EL (cell line): ENCODE measurements around the gene DGKG.

Experiments used
- DNase-seq: peaks from one replicate; pipeline ENCODE4 v3.0.0-alpha.2; 2016

Gene DGKG

DNA sequence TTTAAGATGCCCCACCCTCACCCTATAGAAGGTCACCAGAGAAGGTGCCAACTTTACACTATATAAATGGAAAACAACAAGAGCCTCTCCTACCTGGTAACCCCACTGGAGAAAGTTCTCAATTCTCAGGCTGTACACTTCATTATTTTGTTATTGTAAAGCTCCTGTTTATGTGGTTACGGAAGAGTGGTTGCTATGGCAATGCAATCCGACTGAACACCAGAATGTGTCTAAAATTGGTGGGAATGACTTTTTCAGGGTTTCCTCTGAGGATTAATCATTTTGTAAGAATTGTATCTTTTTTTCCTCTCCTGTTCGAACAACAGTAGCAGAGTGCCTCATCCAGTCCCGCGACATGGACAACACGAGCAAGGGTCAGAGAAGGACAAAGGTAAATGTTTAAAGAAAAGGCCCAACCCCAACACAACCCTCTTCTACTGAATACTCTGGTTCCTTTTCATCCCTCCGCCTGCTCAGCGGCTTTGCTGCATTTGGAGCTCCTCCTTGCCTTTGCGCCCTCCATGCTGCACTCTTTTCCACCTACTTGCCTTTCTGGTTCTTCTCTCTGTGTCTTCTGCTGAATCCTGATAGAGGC lies 45.3 kb downstream of the DGKG start:
- DNase-seq, result no peak

GRCh38 chr3:186315581-186316354 lies 46.3 kb downstream of the DGKG start:
- DNase-seq, result peak; percentile 74

DNA sequence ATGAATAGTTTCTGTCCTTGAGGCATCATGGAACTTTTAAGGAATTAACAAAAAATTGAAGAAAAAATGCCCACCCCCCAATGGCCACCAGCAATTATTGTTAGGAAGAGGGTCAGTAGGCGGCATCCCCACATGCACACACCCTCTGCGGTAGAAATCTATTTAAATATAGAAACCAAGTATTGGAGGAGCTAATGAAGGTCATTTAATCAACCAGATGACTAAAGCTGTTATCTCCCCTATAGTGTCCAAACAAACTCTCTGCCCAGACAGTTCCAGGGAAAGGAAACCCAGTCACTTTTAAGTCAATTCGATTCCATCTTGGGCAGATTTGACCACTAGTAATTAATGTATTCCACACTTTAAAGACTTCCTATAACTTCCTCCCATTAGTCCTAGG lies 47.1 kb downstream of the DGKG start:
- DNase-seq, result no peak

GRCh38 chr3:186311441-186311840 lies 50.6 kb downstream of the DGKG start:
- no peak for DNase-seq

DNA sequence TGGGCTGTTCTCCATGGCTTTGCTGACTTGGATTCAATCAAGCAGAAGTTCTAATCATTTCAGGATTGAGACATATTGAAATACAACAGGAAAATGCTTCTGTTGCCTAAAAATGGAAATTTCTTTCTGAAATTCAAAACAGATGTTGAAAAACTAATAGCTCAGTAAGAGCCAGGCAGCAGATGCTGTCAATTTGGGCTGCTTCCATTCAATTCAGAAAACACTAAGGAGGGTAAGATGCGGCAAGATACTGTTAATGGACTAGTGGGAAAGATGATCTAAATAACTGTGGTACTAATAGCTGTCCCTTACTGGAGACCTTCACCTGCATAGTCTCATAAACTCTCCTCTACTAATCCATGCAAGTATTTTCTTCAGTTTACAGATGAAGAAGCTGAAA lies 53.5 kb downstream of the DGKG start:
- no peak for DNase-seq

- DNase-seq, result peak; percentile 34
These were observed 54.3 kb downstream of the DGKG start for GRCh38 chr3:186307594-186308221.

- DNase-seq, result no peak
These were observed 56.7 kb downstream of the DGKG start for GRCh38 chr3:186305286-186305685.

GRCh38 chr3:186303965-186304364 lies 58.1 kb downstream of the DGKG start:
- DNase-seq, result no peak

- no peak for DNase-seq
These were observed 62.7 kb downstream of the DGKG start for GRCh38 chr3:186299327-186299726.

GRCh38 chr3:186298876-186299275 lies 63.2 kb downstream of the DGKG start:
- peak; percentile 18 for DNase-seq

DNA sequence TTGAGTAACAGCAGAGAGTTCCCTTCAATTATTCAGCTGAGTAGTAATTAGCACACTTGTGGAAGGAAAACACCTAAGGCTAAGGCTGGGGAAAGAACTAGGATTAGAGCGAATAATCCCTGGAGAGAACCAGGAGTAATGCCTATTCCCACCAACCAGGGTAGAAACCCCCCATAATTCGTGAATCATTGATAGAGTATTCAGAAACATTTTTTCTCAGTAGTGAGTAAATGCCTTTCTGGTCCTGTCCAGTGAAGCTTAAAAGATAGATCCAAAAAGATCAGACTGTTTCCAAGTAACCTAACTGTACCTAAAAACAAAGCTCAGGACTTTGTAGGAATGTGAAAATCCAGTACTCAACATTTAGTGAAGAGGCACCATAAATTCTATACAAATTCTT lies 71.2 kb downstream of the DGKG start:
- peak; percentile 11 for DNase-seq

DNA sequence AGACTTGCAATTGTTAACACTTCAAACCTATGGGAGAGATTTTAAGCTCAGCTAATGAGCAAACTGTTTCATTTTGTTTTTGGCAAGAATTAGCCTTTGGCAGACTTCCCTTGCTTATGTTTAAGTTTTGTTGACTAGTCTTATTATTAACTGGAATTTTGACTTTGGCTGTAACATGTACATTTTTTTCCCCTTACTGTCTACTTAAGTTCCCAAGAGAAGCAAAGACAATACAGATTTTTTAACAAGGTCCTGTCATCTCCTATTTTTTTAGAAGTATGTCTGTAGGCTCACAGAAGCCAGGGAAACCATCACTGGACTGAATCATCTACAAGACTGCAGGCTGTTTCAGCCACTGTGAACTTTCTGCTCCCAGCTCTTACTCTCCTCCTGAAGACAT lies 74.3 kb downstream of the DGKG start:
- DNase-seq, result peak; percentile 83

GRCh38 chr3:186286114-186286513 lies 75.9 kb downstream of the DGKG start:
- DNase-seq, result peak; percentile 59

DNA sequence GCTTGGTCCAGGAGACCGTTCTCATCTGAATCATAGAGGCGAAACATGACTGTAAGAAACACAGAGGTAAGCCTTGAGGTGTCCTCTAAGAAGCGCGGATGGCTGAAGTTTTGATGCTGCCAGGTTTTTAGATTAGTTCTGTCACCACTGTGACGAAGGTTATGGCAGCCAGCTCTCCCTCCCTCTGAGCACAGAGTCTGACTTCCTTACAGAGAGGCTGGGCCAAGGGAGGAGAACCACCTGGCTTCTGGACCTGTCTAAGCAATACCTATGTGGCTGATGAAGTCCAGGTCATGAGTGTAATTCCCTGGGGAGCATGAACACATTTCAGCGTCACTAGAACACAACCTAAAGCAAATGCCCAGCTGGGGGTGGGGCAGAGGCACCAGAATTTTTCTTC lies 77.4 kb downstream of the DGKG start:
- DNase-seq, result no peak

- DNase-seq, result no peak
These were observed 77.7 kb downstream of the DGKG start for GRCh38 chr3:186284349-186284652.

GRCh38 chr3:186283651-186284348 lies 78.2 kb downstream of the DGKG start:
- DNase-seq, result peak; percentile 89

DNA sequence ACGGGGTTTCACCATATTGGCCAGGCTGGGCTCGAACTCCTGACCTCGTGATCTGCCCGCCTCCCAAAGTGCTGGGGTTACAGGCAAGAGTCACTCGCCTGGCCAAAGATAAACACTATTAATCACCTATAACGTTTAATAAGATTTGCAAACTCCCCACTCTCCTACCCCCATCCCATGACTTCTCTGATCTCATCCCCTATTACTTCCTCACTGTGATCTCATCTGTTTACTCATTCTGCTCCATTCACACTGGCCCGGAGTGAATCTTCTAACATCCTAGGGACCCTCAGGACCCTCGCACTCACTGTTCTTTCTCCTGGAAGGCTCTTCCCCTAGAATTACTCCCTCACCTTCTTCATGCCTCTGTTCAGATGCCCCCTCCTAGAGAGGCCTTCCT lies 78.9 kb downstream of the DGKG start:
- DNase-seq, result peak; percentile 45

DNA sequence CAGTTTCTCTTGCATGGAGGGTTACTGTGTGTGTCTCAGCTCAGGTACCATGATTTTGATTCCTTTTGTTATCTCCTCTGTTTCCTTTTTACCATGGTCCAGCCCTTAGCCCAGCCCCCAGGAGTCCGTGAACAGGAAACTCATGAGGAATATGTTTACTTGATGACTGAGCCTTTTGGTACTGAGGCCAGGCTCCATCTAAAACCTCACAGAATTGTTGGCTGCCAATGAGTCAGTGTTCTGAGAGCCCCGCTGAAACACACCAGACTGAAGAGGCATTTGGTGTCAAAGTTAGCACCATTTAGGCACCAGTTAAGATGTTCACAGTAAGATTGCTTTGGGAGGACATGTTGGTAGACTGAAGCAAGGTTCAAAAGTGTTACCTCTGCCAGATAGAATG lies 80.9 kb downstream of the DGKG start:
- DNase-seq, result peak; percentile 83

DNA sequence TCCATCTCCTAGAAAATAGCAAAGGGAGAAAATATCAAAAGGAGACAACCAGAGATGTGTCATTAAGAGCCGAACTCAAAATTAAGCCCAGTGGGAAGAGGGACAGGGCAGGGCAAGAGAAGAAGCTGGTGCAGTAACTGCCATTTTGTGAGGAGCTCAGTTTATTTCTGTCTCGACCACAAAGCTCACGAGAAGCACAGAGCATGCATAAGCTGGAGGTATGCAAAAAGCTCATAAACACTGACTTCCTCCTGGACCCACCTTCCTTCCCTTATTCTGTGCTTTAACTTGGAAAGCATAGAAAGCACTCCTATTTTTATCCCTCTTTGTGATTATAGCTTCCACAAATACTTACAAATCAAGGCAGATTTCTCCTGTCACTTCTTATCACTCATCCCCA lies 81.3 kb downstream of the DGKG start:
- DNase-seq, result no peak

DNA sequence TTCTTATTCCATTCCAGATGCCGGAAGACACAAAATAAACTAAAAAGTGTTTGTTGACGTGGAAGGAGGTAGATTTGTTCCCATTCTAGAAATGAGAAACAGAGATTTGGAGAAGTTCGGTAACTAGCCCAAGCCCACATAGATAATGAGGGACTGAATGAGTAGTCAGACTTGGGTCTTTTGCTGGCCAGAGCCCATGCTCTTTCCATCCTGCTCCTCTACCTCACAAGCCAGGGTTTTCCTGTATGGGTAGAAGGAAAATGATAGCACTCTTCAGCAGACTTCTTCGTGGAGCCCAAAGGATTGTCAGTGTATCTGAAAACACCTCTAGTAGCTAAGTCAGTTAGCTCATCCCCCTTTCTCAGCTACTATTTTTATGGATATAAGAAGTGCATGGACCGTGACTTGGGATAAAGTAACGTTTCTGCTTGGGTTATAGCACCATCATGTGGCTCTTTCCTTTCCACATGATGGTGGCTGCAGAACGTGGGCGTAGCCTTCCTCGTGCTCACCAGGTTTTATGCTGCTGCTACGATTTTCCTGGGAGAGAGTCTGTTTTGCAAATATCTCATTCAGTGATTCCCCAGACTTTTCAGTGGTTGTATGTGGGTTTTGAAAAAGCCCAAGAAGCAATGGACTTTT lies 84.6 kb downstream of the DGKG start:
- DNase-seq, result peak; percentile 56

- no peak for DNase-seq
These were observed 86.6 kb downstream of the DGKG start for GRCh38 chr3:186275436-186275835.

DNA sequence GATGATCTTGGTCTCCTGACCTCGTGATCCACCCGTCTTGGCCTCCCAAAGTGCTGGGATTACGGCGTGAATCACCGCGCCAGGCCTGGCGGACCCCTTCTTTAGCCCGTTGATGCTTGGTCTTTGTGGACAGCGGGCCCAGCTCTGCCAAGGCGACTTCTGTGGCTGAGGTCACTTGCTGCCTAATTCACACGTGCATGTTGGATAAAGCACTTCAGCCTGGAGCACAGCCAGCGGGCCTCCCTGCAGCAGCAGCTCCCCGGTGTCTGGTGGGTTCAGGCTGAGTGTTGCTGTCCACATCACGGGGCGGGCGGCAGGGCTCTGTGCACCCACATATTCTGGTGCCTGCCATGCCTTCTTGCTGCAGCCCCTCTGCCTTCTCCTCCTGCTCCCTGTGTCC lies 88.4 kb downstream of the DGKG start:
- DNase-seq, result no peak

DNA sequence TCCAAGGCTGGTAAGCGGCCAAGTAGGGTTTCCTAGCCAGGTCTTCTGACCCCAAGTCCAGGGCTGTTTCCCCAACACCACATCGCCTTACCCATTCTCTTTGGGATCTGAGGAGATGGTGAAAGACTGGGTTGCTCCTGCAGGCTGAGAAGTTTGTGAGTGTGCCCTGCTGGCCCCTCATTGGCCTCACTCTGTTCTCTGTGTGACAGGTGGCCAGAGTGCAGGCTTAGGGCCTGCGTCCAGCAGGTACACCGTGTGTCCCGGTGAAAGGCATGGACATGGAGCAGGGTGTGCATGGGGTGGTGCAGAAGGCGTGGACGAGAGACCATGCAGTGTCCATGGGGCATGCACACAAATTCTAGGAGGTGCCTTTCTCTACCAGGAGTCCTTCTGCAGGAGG lies 91.3 kb downstream of the DGKG start:
- no peak for DNase-seq
